BJ (cell line): Measurements from ENCODE around the gene SENP5. TPM values are rescaled to one million over a fixed set of nuclear protein-coding genes. Genes with fewer than 3 reads are reported as not detected.
"Not testable (repeated sequence)": the region's sequence is repeated elsewhere in the genome, so short reads cannot be mapped to it uniquely, and the experiment has no call there.

Source experiments
- CTCF ChIA-PET: fragments of 350-600 bp; formaldehyde crosslinking; extraction: SDS; loops from one replicate; lab custom pipeline; 2021; ENCODE audit warnings: antibody characterized with exemption, inconsistent platforms; lab: Yijun Ruan, JAX
- POLR2A ChIA-PET: fragments of 300-600 bp; sonication (Branson Sonifier 250); formaldehyde crosslinking; extraction: SDS; loops from one replicate; lab custom pipeline; 2021; ENCODE audit warnings: antibody characterized with exemption; lab: Charles Lee
- DNase-seq: peaks from one replicate; pipeline ENCODE4 v3.0.0-alpha.2; 2011; ENCODE audit warnings: low read depth
- H3K27me3 ChIP-seq: 2 replicates; pipeline ENCODE4 v1.6.0; 2011; ENCODE audit warnings: low read length; ENCODE audit not compliant: control insufficient read depth, insufficient read depth
- H3K36me3 ChIP-seq: 2 replicates; pipeline ENCODE4 v1.5.1; 2011; ENCODE audit warnings: low read length; ENCODE audit not compliant: control insufficient read depth, insufficient read depth
- H3K4me3 ChIP-seq: 2 replicates; pipeline ENCODE4 v1.5.1; 2011; ENCODE audit warnings: low read depth, mild to moderate bottlenecking, control low read depth, low read length
- CTCF ChIP-seq: IDR thresholded peaks from 2 replicates; pipeline ENCODE4 v1.5.1; 2011; ENCODE audit warnings: low read depth, mild to moderate bottlenecking, control low read depth, inconsistent platforms, low read length, moderate library complexity; ENCODE audit not compliant: insufficient read depth
- polyA plus RNA-seq: library from polyadenylated mRNA; depleted of rRNA; stranded (reverse); fragments of >200 nt; gene quantifications from 2 replicates; pipeline ENCODE4 v1.2.3, GENCODE V29; 2011

SENP5 gene
- polyA plus RNA-seq, 1 experiment: 12.0 TPM

- CTCF ChIA-PET: interaction anchor here (0.7 to 3.7 kb wide), 3 partner anchors 11 to 23 kb away, joined by 3 to 18 read pairs (median 4); no protein-coding TSS in a partner anchor
- H3K27me3 ChIP-seq: no peaks in the 10 kb centered on the region
- H3K4me3 ChIP-seq: no peak overlapping the region
- POLR2A ChIA-PET: no interaction called here
- TF ChIP-seq CTCF: no peak
- no peaks in the 10 kb centered on the region for H3K36me3 ChIP-seq
- peak; percentile 14 for DNase-seq
These were observed 18.5 kb upstream of the SENP5 start for GRCh38 chr3:196849180-196849741.

- POLR2A ChIA-PET, H3K4me3 ChIP-seq, H3K36me3 ChIP-seq, DNase-seq, H3K27me3 ChIP-seq: not testable (repeated sequence)
- CTCF ChIA-PET: interaction anchor here (0.6 kb wide), 1 partner anchor 54 kb away, joined by 3 read pairs; no protein-coding TSS in a partner anchor
These were observed 4.7 kb upstream of the SENP5 start for GRCh38 chr3:196863000-196863399.

- no peaks in the 10 kb centered on the region for H3K27me3 ChIP-seq
- H3K36me3 ChIP-seq: no peaks in the 10 kb centered on the region
- H3K4me3 ChIP-seq: peak overlapping the region; percentile 94
- POLR2A ChIA-PET: interaction anchor here (0.6 to 1.0 kb wide), 4 partner anchors 9 to 1416 kb away, joined by 3 to 13 read pairs (median 4); no protein-coding TSS in a partner anchor
- CTCF ChIA-PET: no interaction called here
- DNase-seq: no peak
- no peak for TF ChIP-seq CTCF
These were observed 589 bp upstream of the SENP5 start for GRCh38 chr3:196867155-196867506.

- ChIA-PET CTCF (interaction anchor here (1.4 kb wide), 1 partner anchor 33 kb away, joined by 4 read pairs; no protein-coding TSS in a partner anchor), POLR2A (no interaction called here)
- H3K36me3 ChIP-seq: no peaks in the 10 kb centered on the region
- TF ChIP-seq CTCF: no peak
- H3K27me3 ChIP-seq: no peaks in the 10 kb centered on the region
- peak overlapping the region; percentile 94 for H3K4me3 ChIP-seq
- no peak for DNase-seq
These were observed 559 bp downstream of the SENP5 start for GRCh38 chr3:196868297-196868661.

GRCh38 chr3:196872316-196872715, 4.6 kb downstream of the SENP5 start:
- Histone ChIP-seq H3K27me3 (no peaks in the 10 kb centered on the region), H3K36me3 (no peaks in the 10 kb centered on the region), H3K4me3 (no peak overlapping the region)
- DNase-seq: no peak
- ChIA-PET POLR2A (no interaction called here), CTCF (interaction anchor here (0.6 to 1.5 kb wide), 2 partner anchors 23 to 128 kb away, joined by 3 to 4 read pairs; no protein-coding TSS in a partner anchor)
- TF ChIP-seq CTCF: no peak

- POLR2A ChIA-PET, H3K27me3 ChIP-seq, H3K4me3 ChIP-seq, H3K36me3 ChIP-seq, DNase-seq: not testable (repeated sequence)
- CTCF ChIA-PET: interaction anchor here (0.6 to 1.1 kb wide), 2 partner anchors 11 to 104 kb away, joined by 3 read pairs; no protein-coding TSS in a partner anchor
These were observed 6.9 kb downstream of the SENP5 start for GRCh38 chr3:196874511-196875094.
